Hematopoietic multipotent progenitor cell (in vitro differentiated cells): ENCODE results near the gene PRF1. TPM values are rescaled to one million over a fixed set of nuclear protein-coding genes. Genes with fewer than 3 reads are reported as not detected.
A peak's percentile ranks its signal among the peaks of the same experiment; 100 is the strongest.

Source experiments
- DNase-seq, 3 donors: peaks; one replicate each; pipeline ENCODE4 v3.0.0-alpha.2; 2011 to 2015; ENCODE audit warnings: low read depth in 2 of 3, low spot score in 2 of 3
- total RNA-seq: library from RNA; depleted of rRNA; stranded (reverse); fragments of >200 nt; gene quantifications from one replicate; pipeline ENCODE4 v1.2.3, GENCODE V29; 2012

Gene PRF1
- total RNA-seq, 1 donor = 0.81 TPM

- no peak for DNase-seq
Observed at GRCh38 chr10:70562036-70562755, 40.3 kb downstream of the PRF1 start.

DNA sequence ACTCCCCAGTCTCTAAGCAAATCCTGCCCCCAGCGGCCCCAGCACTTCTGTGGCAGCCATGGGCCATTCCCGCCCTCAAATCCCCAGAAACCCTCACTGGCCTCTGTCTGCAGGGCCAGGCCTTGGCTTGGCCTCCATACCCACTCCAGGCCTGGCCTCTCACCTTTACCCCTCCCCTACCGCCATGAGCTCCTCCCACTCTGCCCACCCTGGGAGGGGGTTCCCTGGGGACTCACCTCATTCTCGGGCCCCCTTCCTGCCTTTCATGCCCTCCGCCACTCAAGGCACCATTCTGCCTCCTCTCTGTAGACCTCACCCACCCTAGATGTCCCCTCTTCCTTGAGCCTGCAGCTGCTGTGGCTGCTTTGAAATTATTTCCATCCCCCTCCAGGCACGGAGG, 41.0 kb downstream of the PRF1 start:
- no peak for DNase-seq

DNA sequence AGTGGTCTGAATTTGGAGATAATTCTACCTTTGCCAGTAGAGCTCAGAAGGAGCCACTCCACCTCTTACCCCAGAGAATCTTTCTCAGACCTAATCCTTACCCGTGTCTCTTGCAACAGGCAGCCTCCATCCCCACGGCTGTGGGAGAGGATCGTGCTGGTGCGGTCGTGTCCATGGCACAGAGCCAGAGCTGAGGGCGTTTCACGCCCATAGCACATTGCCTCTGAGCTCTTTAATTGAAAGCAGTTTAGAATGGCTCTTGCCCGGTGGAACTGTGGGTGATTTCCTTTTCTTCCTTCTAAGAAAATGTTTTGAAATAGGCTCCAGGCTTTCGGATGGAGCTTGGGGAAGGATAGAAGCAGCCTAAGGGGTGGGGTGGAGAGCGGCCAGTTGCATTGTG, 41.5 kb downstream of the PRF1 start:
- DNase-seq = no peak

DNA sequence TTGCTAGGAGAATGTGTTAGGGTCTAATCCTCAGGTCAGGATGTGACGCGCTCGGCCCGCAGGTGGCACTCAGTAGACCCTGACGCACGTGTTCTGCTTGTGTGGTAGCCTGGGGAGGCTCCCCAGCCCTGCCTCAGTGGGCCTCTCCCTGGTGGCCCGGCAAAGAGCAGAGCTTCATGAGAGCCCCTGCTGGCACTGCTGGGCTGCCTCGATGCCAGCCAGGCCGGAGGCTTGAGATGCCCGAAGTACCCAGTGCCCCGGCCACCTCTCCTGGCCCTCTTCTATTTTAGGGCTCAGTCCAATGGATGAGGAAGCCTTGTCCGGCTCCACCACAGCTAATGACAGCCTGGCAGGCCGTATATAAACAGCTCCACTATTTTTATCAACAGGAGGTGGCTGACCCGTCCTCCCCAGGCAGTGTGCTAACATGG, 42.0 kb downstream of the PRF1 start:
- no peak for DNase-seq

DNA sequence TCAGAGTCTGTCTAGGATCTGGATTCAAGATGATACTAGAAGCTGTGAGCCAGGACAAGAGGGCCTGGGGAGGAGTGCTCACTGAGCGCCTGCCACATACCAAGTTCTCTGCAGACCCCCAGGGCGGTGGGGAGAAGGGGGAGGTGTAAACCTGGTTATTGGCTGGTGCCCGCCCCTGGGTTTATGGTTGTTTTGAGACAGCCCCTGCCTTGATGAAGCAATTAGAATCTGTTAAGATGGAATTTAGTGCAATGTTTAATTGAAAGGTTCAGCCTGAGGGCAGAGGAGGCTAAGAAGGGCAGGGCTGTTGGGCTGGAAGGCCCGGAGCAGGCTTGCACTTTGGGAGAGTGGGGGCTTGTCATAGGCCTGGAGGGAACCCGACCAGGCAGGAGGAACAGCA, 42.7 kb downstream of the PRF1 start:
- no peak for DNase-seq

DNA sequence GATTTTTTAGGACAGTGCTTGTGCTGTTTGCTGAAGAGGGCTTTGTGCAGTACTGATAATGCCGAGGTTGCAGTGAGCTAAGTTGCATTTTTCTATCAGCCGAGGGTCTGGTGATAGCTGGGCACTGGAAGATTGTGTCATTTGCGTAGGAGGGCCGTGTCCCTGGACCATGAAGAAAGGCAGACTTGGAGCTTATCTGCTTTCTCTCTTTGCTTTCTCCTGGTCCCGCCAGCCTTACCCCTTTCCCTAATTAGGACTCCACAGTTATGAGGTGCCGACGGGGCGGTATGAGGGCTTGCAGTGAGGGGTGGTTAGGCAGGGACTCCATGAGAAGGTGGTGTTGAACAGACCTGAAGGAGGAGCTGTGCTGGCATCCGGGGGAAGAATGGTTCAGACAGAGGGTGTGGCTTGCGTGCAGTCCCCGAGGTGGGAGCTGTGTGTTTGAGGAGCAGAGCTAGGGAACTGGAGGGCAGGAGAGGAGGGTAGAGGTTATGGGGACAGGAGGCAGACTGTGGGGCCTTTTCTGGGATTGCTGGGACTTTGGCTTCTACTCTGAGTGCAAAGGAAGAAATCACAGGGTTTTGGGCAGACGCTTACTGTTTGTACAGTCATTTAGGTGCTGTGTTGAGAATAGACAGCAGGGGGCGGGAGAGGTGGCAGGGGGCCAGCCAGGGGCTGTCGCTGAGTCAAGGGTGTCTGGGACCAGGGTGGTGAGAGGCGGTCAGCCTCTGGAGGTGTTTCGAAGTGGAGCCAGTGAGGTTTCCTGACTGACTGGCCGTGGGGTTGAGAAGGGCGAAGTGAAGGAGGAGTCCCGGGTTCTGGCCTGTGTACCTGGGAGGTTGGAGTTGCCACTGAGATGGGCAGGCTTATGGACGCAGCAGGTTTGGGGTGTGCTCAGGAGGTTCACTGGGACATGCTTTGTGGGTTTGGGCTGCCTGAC, 43.4 kb downstream of the PRF1 start:
- peak in 2 of 3 donors; percentile 79 to 83 for DNase-seq

- DNase-seq = no peak
Observed at GRCh38 chr10:70558295-70558694, 44.2 kb downstream of the PRF1 start.

DNA sequence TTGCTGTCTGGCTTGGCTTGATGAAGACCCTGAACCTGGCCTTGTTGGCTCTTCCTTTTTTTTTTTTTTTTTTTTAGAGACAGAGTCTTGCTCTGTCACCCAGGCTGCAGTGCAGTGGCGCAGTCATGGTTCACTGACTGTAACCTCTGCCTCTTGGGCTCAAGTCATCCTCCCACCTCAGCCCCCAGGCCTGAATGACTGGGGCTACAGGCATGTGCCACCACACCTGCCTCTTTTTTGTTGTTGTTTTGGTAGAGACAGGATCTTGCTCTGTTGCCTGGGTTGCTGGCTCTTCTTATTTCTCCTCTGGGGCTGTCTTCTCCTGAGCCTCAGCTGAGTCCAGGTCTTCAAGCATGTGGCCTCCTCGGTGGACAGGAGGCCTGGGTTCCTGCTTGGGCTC, 44.7 kb downstream of the PRF1 start:
- no peak for DNase-seq

DNA sequence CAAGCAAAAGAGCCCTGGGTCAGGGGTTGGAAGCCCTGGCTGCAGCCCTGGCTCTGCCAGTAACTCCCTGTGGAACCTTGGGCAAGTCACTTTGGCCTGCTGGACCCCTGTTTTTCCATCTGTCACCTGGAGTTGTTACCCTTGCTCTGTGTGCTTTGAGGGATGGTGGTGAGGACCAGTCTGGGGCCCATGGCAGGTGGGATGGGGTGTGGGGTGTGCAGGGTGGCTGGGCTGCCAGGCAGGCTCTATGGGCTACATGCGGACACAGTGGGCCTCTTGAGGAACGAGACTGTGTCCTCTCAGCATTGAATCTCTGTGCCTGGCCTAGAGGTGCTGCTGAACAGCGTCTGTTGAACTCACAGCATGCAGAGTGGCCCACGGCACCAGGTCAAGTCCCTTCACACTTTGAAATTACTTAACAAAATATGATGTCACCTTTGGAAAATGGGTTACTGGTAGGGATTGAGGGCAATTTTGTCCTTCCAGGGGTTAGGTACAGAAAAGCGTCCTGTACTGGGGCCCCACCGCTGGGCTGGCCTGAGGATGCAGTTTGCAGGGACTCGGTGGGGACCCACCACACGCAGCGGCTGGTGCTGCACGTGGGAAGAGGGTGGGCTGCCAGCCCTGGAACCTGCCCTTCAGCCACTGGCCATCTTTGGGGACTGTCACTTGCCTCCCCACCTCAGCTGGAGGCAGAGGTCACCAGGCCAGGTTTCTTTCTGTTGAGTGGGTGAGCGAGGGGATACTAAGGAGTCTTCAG, 45.3 kb downstream of the PRF1 start:
- no peak for DNase-seq

GRCh38 chr10:70555371-70555770, 47.2 kb downstream of the PRF1 start:
- no peak for DNase-seq

- DNase-seq = no peak
Observed at GRCh38 chr10:70552586-70552985, 50.0 kb downstream of the PRF1 start.

- DNase-seq = no peak
Observed at GRCh38 chr10:70551971-70552422, 50.5 kb downstream of the PRF1 start.

DNA sequence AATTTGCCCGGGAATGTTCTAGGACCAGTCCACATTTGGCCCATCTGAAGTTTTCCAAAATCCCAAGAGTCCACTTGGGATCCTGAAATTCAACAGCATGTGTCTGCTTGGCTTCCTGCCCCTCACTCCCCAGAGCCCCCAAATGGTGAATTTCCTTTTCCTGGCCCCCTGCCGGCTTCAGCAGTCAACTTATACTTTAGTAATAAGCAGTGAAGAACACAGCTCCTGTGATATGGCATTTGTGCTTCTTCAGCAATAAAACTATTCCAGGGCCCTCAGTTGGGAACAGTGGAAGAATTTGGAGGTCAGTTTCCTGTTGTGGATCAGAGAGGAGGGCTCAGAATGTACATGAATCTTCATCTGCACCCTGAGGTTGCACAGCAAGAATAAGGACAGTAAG, 51.1 kb downstream of the PRF1 start:
- DNase-seq = no peak

- DNase-seq = no peak
Observed at GRCh38 chr10:70550459-70550858, 52.1 kb downstream of the PRF1 start.

DNA sequence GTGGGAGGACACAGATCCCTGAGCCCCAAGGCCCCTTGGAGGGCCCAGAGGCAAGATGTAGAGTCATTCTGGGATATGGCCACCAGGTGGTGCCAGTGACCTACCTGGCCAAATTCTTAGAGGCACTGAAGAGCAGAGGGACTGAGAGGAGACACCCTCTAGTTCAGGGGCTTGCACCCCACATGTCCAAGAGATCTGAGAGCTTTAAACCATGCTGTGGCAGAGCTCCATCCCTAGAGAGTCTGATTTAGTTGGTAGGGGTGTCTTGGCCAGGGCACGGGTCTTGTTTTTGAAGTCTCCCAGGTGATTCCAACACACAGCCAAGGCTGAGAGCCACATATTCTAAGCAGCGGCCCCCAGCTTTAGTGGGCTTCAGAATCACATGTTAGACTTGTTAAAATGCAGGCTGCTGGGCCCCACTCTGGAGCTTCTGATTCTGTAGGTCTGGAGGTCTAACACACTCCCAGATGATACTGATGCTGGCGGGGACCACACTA, 52.5 kb downstream of the PRF1 start:
- peak; percentile 49 to 85 (median 59) for DNase-seq

DNA sequence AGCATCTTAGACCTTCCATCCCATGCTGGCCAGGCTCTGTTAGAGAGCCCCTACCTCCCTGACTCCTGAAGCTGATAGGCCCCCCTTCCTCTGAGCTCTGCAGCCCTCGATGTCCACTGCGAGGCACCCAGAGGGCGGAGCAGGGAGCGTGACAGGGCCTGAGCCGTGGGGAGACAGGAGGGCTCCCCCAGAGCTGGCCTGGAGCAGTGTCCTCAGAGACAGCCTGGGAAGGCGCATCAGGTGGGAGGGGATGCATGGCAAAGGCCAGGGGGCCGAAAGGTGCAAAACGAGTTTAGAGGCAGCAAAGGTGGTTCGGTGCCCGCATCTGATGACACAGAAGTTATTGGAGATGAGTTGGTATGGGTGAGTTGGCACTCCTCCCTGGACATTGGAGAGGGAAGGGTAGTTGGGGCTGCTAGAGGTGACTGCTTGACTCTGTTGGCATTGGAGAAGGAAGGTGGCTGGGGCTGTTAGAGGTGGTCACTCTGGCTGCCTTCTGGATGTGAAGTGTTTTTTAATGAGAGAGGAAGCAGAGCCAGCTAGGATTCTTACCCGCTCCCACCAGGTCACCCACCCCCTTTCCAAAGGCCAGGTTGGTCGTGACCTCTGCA, 53.1 kb downstream of the PRF1 start:
- DNase-seq = no peak
